Body of pancreas (tissue), 4 donors: ENCODE results near the gene TASOR2. TPM values are rescaled to one million over a fixed set of nuclear protein-coding genes. Genes with fewer than 3 reads are reported as not detected.

ENCODE experiments used
- ATAC-seq: fragments of 150-250 bp; one replicate; pipeline ENCODE4 v1.9.1; 2016
- DNase-seq, 4 donors: peaks; one replicate each; pipeline ENCODE4 v3.0.0-alpha.2; 2019
- H3K27ac ChIP-seq, 4 donors: fragments of 200-600 bp; sonication (generic); 1 replicate in 3 of 4; 2 replicates in 1 of 4; pipeline versions ENCODE4 v1.5.1 to v1.6.1; 2016 to 2019; ENCODE audit warnings: mild to moderate bottlenecking in 1 of 4, mixed read lengths in 1 of 4, moderate library complexity in 1 of 4
- H3K27me3 ChIP-seq, 2 donors: fragments of 200-600 bp; sonication (generic); one replicate each; pipeline ENCODE4 v1.6.0; 2016; ENCODE audit warnings: mild to moderate bottlenecking in 1 of 2
- H3K36me3 ChIP-seq, 2 donors: fragments of 200-600 bp; sonication (generic); replicated peaks in 1 of 2; 2 replicates each; pipeline ENCODE4 v1.5.1; 2016; ENCODE audit warnings: low read depth in 2 of 2; ENCODE audit not compliant: insufficient read depth in 1 of 2
- H3K4me1 ChIP-seq: fragments of 200-600 bp; sonication (generic); one replicate; pipeline ENCODE4 v1.6.0; 2016
- H3K4me3 ChIP-seq, 2 donors: fragments of 200-600 bp; sonication (generic); 1 replicate in 1 of 2; 2 replicates in 1 of 2; pipeline ENCODE4 v1.5.1; 2016 to 2019
- H3K9me3 ChIP-seq, 3 donors: fragments of 200-600 bp; sonication (generic); 1 replicate in 2 of 3; 2 replicates in 1 of 3; pipeline ENCODE4 v1.5.1; 2016
- CTCF ChIP-seq, 7 experiments: fragments of 450-650 bp in 4 of 7; fragments of 200-600 bp in 3 of 7; sonication (generic) in 3 of 7; IDR thresholded peaks; one replicate each; pipeline ENCODE4 v1.5.1; 2016 to 2019; ENCODE audit warnings: antibody characterized with exemption in 7 of 7
- POLR2A ChIP-seq, 3 donors: fragments of 450-650 bp; IDR thresholded peaks; one replicate each; pipeline ENCODE4 v1.6.1; 2016; ENCODE audit warnings: antibody characterized with exemption in 3 of 3, mild to moderate bottlenecking in 2 of 3
- WGBS, 2 donors: methylation state at CpG; one replicate each; pipeline ENCODE4 v1.1.5; 2017; 5-methylcytosine and 5-hydroxymethylcytosine counted together
- intact Hi-C: fragments of 100-400 bp; cut with DNase I; formaldehyde crosslinking; loops from one replicate; pipeline ENCODE4 v1.15.1; 2023
- total RNA-seq, 2 donors: library from RNA; depleted of rRNA; stranded (reverse); fragments of >200 nt; gene quantifications; one replicate each; pipeline ENCODE4 v1.1.0, GENCODE V29; 2016

The TASOR2 gene
- total RNA-seq, 2 donors from 2014 or later, result 47.2 to 114 TPM

DNA sequence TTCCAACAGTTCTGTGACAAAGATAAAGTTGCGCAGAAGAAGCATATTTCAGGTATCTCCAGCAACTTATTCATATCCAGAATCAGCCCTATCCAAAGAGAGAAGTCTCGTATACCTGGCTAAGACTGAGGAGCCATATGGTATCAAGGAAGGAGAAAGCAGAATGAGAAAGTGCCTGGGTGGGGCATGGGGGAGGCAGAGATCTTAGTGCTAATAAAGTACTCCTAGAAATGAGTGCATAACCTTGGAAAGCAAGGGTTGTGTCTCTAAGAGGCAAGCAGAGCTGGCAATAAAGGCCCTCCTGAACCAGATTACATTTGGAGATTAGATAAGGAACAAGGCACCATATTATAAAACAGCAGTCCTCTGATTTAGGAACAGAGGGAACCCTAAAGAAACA, 12.7 kb downstream of the TASOR2 start:
- H3K36me3 ChIP-seq, result no peaks in the 10 kb centered on the region
- peaks cover 27% of the 10 kb centered on the region for H3K4me1 ChIP-seq
- H3K9me3 ChIP-seq, result no peaks in the 10 kb centered on the region
- TF ChIP-seq CTCF (IDR thresholded peaks at IDR 0.05) (no peak), POLR2A (IDR thresholded peaks at IDR 0.05) (no peak)
- DNase-seq, result no peak
- intact Hi-C loops, result no loop called here
- no peak overlapping the region for H3K27ac ChIP-seq
- 87 to 89% methylated on average over 2 of the region's 2 CpGs for WGBS, 2 donors
- no peak for ATAC-seq
- H3K4me3 ChIP-seq, result no peak overlapping the region
- H3K27me3 ChIP-seq, result no peaks in the 10 kb centered on the region

- ATAC-seq (no peak), DNase-seq (no peak)
- Histone ChIP-seq H3K4me3 (no peak overlapping the region), H3K27me3 (no peaks in the 10 kb centered on the region), H3K4me1 (peaks cover 27% of the 10 kb centered on the region), H3K9me3 (no peaks in the 10 kb centered on the region), H3K27ac (no peak overlapping the region), H3K36me3 (no peaks in the 10 kb centered on the region)
- TF ChIP-seq CTCF (IDR thresholded peaks at IDR 0.05), result no peak
- no peak for TF ChIP-seq POLR2A (IDR thresholded peaks at IDR 0.05)
- 92 to 93% methylated on average over 1 of the region's 1 CpG for WGBS, 2 donors
- intact Hi-C loops, result no loop called here
Measured at GRCh38 chr10:5698062-5698461, 13.4 kb downstream of the TASOR2 start.

- Histone ChIP-seq H3K27me3 (no peaks in the 10 kb centered on the region), H3K36me3 (no peaks in the 10 kb centered on the region), H3K4me3 (no peak overlapping the region), H3K9me3 (no peaks in the 10 kb centered on the region), H3K27ac (no peak overlapping the region), H3K4me1 (no peaks in the 10 kb centered on the region)
- no peak for TF ChIP-seq POLR2A (IDR thresholded peaks at IDR 0.05)
- no peak for TF ChIP-seq CTCF (IDR thresholded peaks at IDR 0.05)
- intact Hi-C loops, result no loop called here
- ATAC-seq, result no peak
- DNase-seq, result no peak
Measured at GRCh38 chr10:5708356-5708755, 23.7 kb downstream of the TASOR2 start.

DNA sequence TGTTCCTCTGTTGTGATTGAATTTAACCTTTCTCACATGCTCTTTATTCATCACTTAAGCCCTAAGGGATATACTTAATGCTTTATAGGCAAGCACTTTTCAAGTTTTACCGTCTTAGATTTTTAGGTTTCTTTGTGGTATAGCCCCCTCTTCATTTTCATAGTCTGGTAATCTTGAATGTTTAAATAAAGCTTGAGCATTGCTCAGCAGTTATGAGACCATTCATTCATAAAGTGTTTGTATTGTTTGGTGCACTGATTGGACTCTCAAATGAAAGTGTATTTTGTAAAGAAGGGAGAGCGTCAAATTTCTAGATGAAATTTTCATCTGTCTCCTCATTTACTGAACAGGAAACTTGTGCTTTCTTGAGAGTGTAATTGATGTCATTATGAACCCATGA, 25.2 kb downstream of the TASOR2 start:
- H3K4me3 ChIP-seq, result no peak overlapping the region
- no peaks in the 10 kb centered on the region for H3K27me3 ChIP-seq
- no peaks in the 10 kb centered on the region for H3K36me3 ChIP-seq
- ATAC-seq, result no peak
- H3K4me1 ChIP-seq, result no peaks in the 10 kb centered on the region
- H3K27ac ChIP-seq, result no peak overlapping the region
- DNase-seq, result no peak
- no peaks in the 10 kb centered on the region for H3K9me3 ChIP-seq
- TF ChIP-seq CTCF (IDR thresholded peaks at IDR 0.05) (no peak), POLR2A (IDR thresholded peaks at IDR 0.05) (no peak)
- intact Hi-C loops, result no loop called here
- WGBS, 2 donors, result 90 to 94% methylated on average over 2 of the region's 2 CpGs

GRCh38 chr10:5710859-5711258, 26.2 kb downstream of the TASOR2 start:
- TF ChIP-seq POLR2A (IDR thresholded peaks at IDR 0.05) (no peak), CTCF (IDR thresholded peaks at IDR 0.05) (no peak)
- intact Hi-C loops, result no loop called here
- WGBS, 2 donors, result 50 to 77% methylated on average over 1 of the region's 1 CpG

More at GRCh38 chr10:5710859-5711258, 26.2 kb downstream of the TASOR2 start:
- H3K27ac ChIP-seq, result no peak overlapping the region
- DNase-seq (no peak), ATAC-seq (no peak)
- no peaks in the 10 kb centered on the region for H3K9me3 ChIP-seq
- no peaks in the 10 kb centered on the region for H3K36me3 ChIP-seq
- H3K27me3 ChIP-seq, result no peaks in the 10 kb centered on the region
- no peak overlapping the region for H3K4me3 ChIP-seq
- H3K4me1 ChIP-seq, result no peaks in the 10 kb centered on the region
